Transverse colon (tissue), 4 donors: ENCODE data around the gene TBL3. TPM values are rescaled to one million over a fixed set of nuclear protein-coding genes. Genes with fewer than 3 reads are reported as not detected.

Experiments used
- DNase-seq: peaks from one replicate; pipeline ENCODE4 v3.0.0-alpha.2; 2019
- H3K27ac ChIP-seq, 4 donors: fragments of 200-600 bp; sonication (generic); 2 replicates each; pipeline ENCODE4 v1.5.1; 2016 to 2018; ENCODE audit warnings: inconsistent platforms in 4 of 4
- H3K27me3 ChIP-seq: fragments of 200-600 bp; sonication (generic); 2 replicates; pipeline ENCODE4 v1.5.1; 2017; ENCODE audit warnings: inconsistent platforms
- H3K36me3 ChIP-seq, 4 donors: fragments of 200-600 bp; sonication (generic); 2 replicates each; pipeline ENCODE4 v1.5.1; 2017 to 2019; ENCODE audit warnings: inconsistent platforms in 4 of 4
- H3K4me1 ChIP-seq, 4 donors: fragments of 200-600 bp; sonication (generic); 2 replicates each; pipeline ENCODE4 v1.5.1; 2017 to 2020; ENCODE audit warnings: inconsistent platforms in 4 of 4
- H3K4me3 ChIP-seq, 4 donors: fragments of 200-600 bp; sonication (generic); 1 replicate in 1 of 4; 2 replicates in 3 of 4; pipeline versions ENCODE4 v1.5.1 to v1.6.1; 2017 to 2019; ENCODE audit warnings: inconsistent platforms in 4 of 4
- H3K9me3 ChIP-seq, 2 donors: fragments of 200-600 bp; sonication (generic); 2 replicates each; pipeline ENCODE4 v1.5.1; 2017 to 2019; ENCODE audit warnings: inconsistent platforms in 2 of 2
- EP300 ChIP-seq: sonication (generic); formaldehyde crosslinking; IDR thresholded peaks from one replicate; pipeline ENCODE4 v1.6.1; 2017; ENCODE audit warnings: antibody characterized with exemption, low read depth
- POLR2A ChIP-seq: fragments of 450-650 bp; IDR thresholded peaks from one replicate; pipeline ENCODE4 v1.6.1; 2016; ENCODE audit warnings: antibody characterized with exemption, mild to moderate bottlenecking, moderate library complexity
- POLR2AphosphoS5 ChIP-seq, 3 donors: sonication (generic); formaldehyde crosslinking; IDR thresholded peaks; one replicate each; pipeline ENCODE4 v1.6.1; 2016; ENCODE audit warnings: antibody characterized with exemption in 3 of 3
- WGBS, 2 donors: methylation state at CpG; one replicate each; pipeline ENCODE4 v1.1.5; 2018; ENCODE audit warnings: low coverage in 1 of 2; 5-methylcytosine and 5-hydroxymethylcytosine counted together
- in situ Hi-C, 4 donors: fragments of 200-750 bp; cut with MboI; loops; one replicate each; pipeline versions ENCODE4 v1.15.0 to v1.15.1; 2017; ENCODE audit warnings: low sequenced_read_pairs in 3 of 4, low pct_ligation_motif_present in 1 of 4, low pct_unique_long_range_greater_than_20kb in 1 of 4
- intact Hi-C: fragments of 100-400 bp; cut with DNase I; formaldehyde crosslinking; loops from one replicate; pipeline ENCODE4 v1.15.1; 2023; ENCODE audit warnings: low total_unique reads
- total RNA-seq, 4 donors: library from RNA; depleted of rRNA; stranded (reverse); fragments of >200 nt; gene quantifications; one replicate each; pipeline ENCODE4 v1.1.0, GENCODE V29; 2016
- TF ChIP-seq, protein P1 (sequence below), 5 experiments: fragments of 200-600 bp in 3 of 5; fragments of 450-650 bp in 2 of 5; sonication (generic) in 3 of 5; IDR thresholded peaks; 1 replicate in 2 of 5; 2 replicates in 3 of 5; pipeline ENCODE4 v1.5.1; 2016 to 2017; ENCODE audit warnings: antibody characterized with exemption in 5 of 5, inconsistent platforms in 3 of 5, mild to moderate bottlenecking in 2 of 5, moderate library complexity in 1 of 5

Gene TBL3
- total RNA-seq, 4 donors from 2014 or later = 23.2 to 31.0 (median 28.2) TPM

DNA sequence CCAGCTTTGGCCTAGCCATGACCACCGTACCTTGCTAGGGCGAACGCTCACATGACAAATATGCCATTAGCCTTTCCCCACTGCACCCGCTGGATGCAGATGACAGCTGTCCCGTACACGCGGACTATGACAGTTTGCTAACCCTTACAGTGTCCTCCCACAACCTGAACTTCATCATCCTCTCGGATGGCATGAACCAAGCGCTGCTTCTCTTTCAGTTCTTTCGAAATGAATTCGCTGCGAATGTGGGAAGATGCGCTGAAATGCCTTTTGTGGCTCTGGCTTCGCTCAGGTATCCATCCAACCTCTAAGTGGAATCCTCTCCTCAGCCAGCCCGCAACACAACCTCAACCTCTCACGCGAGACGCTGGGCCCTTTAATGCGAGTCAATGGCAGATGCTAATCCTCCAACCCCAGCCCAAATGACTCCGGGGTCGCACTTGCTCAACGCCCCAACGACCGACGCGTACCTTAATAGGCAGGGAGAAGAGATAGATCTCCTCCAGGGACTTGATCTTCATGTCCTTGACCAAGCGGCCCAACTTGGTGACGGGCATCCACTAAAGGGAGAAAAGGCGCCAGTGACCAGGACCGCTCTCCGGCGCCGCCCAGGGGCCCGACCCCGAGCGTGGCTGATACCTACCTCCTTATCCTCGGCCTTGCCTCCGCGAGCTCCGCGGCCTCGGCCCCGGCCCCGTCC lies 7.9 kb upstream of the TBL3 start:
- Histone ChIP-seq H3K9me3 (no peaks in the 10 kb centered on the region), H3K27ac (peak overlapping the region; percentile 96 to 99 (median 98)), H3K4me3 (peak overlapping the region; percentile 84 to 99 (median 90)), H3K27me3 (no peaks in the 10 kb centered on the region), H3K36me3 (peaks cover 0 to 16% (median 6%) of the 10 kb centered on the region in 4 donors), H3K4me1 (peaks cover 8 to 46% (median 37%) of the 10 kb centered on the region in 4 donors)
- intact Hi-C loops (no loop called here), in situ Hi-C loops (no loop called here)
- DNase-seq = no peak
- WGBS, 2 donors = 6 to 20% methylated on average over 1 to 39 of the region's 44 CpGs
- TF ChIP-seq, protein P1, sequence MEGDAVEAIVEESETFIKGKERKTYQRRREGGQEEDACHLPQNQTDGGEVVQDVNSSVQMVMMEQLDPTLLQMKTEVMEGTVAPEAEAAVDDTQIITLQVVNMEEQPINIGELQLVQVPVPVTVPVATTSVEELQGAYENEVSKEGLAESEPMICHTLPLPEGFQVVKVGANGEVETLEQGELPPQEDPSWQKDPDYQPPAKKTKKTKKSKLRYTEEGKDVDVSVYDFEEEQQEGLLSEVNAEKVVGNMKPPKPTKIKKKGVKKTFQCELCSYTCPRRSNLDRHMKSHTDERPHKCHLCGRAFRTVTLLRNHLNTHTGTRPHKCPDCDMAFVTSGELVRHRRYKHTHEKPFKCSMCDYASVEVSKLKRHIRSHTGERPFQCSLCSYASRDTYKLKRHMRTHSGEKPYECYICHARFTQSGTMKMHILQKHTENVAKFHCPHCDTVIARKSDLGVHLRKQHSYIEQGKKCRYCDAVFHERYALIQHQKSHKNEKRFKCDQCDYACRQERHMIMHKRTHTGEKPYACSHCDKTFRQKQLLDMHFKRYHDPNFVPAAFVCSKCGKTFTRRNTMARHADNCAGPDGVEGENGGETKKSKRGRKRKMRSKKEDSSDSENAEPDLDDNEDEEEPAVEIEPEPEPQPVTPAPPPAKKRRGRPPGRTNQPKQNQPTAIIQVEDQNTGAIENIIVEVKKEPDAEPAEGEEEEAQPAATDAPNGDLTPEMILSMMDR (IDR thresholded peaks at IDR 0.05) = peak in 1 of 5 experiments; percentile 1
- TF ChIP-seq POLR2AphosphoS5 (IDR thresholded peaks at IDR 0.05) (no peak), EP300 (no peak), POLR2A (no peak)

DNA sequence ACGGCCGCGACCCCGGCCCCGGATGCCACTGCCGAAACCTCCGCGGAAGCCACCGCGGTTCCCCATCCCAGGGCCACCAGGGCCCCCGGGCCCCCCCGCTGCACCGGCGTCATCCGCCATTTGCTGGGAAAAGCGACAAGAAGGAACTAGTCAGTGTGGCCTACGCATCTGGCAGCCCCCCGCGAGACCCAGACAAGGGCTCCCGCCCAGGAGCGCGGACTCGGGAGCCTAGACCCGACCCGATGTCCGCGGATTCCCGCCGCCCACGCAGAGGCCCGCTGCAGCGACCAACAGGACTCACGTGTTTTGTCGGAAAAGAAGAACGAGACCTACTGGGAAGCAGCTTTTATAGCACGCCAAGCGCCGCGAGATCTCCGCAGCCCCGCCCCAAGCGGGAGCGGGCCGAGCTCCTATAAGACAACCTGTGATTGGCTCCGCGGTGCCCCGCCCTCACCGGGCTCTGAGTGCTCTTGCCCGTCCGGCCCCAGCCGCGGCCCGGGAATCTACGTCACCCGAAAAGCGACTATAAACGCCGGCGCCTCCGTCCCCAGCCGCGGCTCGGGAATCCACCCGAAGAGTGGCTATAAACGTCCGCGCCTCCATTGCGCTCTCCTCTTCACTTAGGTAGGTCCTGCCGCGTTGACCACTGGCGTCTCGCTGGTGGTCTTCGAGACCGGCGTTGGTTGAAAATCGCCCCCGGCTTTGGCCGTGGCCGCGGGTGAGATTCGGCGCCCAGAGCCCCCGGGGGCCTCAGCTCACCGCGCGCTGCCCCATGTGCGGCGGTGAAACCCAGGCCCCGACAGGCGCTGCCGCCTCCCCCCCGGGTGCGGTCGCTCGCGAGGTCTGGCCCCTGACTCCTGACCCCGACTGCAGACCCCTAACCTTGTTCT lies 7.1 kb upstream of the TBL3 start, which contains the start of gene RPS2:
RPS2 (minus strand) TSS at position 321 of the 890 bp plus-strand sequence; CDS start at position 120, 201 bp downstream.
- peak within 1 kb of the TSS; percentile 84 to 99 (median 90) for H3K4me3 ChIP-seq
- 0% methylated on average over 35 of the region's 97 CpGs; no CpG with 5 or more reads in 1 of the 2 donors for WGBS, 2 donors
- TF ChIP-seq POLR2AphosphoS5 (IDR thresholded peaks at IDR 0.05) = peak; percentile 97 to 100 (median 99)
- no peak for TF ChIP-seq EP300
- peak; percentile 99 for TF ChIP-seq POLR2A
- TF ChIP-seq, protein P1 (IDR thresholded peaks at IDR 0.05) = peak in 1 of 5 experiments; percentile 11
- in situ Hi-C loops (no loop called here), intact Hi-C loops (no loop called here)
- H3K27ac ChIP-seq = peak within 1 kb of the TSS; percentile 96 to 99 (median 98)
- H3K9me3 ChIP-seq = no peaks in the 10 kb centered on the region
- DNase-seq = peak; percentile 99
- peaks cover 8 to 44% (median 35%) of the 10 kb centered on the region in 4 donors for H3K4me1 ChIP-seq
- peaks cover 0 to 16% (median 6%) of the 10 kb centered on the region in 4 donors for H3K36me3 ChIP-seq
- H3K27me3 ChIP-seq = no peaks in the 10 kb centered on the region

GRCh38 chr16:1965396-1966001 lies 6.4 kb upstream of the TBL3 start:
- peak overlapping the region; percentile 76 to 99 (median 90) for H3K4me3 ChIP-seq
- DNase-seq = no peak

More at GRCh38 chr16:1965396-1966001, 6.4 kb upstream of the TBL3 start:
- intact Hi-C loops (no loop called here), in situ Hi-C loops (no loop called here)
- H3K9me3 ChIP-seq = no peaks in the 10 kb centered on the region
- TF ChIP-seq POLR2AphosphoS5 (IDR thresholded peaks at IDR 0.05) (peak in 1 of 3 donors; percentile 3), EP300 (no peak), POLR2A (no peak)
- TF ChIP-seq, protein P1 (IDR thresholded peaks at IDR 0.05) = no peak
- peaks cover 5 to 36% (median 29%) of the 10 kb centered on the region in 4 donors for H3K4me1 ChIP-seq
- 18% methylated on average over 24 of the region's 24 CpGs; no CpG with 5 or more reads in 1 of the 2 donors for WGBS, 2 donors
- H3K27ac ChIP-seq = peak overlapping the region; percentile 96 to 99 (median 98)
- H3K36me3 ChIP-seq = peaks cover 0 to 16% (median 6%) of the 10 kb centered on the region in 4 donors
- H3K27me3 ChIP-seq = no peaks in the 10 kb centered on the region
